BJ (cell line): Measurements from ENCODE around the gene COPZ1. TPM values are rescaled to one million over a fixed set of nuclear protein-coding genes. Genes with fewer than 3 reads are reported as not detected.

ENCODE experiments used
- CTCF ChIA-PET: fragments of 350-600 bp; formaldehyde crosslinking; extraction: SDS; loops from one replicate; lab custom pipeline; 2021; ENCODE audit warnings: antibody characterized with exemption, inconsistent platforms; lab: Yijun Ruan, JAX
- POLR2A ChIA-PET: fragments of 300-600 bp; sonication (Branson Sonifier 250); formaldehyde crosslinking; extraction: SDS; loops from one replicate; lab custom pipeline; 2021; ENCODE audit warnings: antibody characterized with exemption; lab: Charles Lee
- DNase-seq: peaks from one replicate; pipeline ENCODE4 v3.0.0-alpha.2; 2011; ENCODE audit warnings: low read depth
- H3K27me3 ChIP-seq: 2 replicates; pipeline ENCODE4 v1.6.0; 2011; ENCODE audit warnings: low read length; ENCODE audit not compliant: control insufficient read depth, insufficient read depth
- H3K36me3 ChIP-seq: 2 replicates; pipeline ENCODE4 v1.5.1; 2011; ENCODE audit warnings: low read length; ENCODE audit not compliant: control insufficient read depth, insufficient read depth
- H3K4me3 ChIP-seq: 2 replicates; pipeline ENCODE4 v1.5.1; 2011; ENCODE audit warnings: low read depth, mild to moderate bottlenecking, control low read depth, low read length
- polyA plus RNA-seq: library from polyadenylated mRNA; depleted of rRNA; stranded (reverse); fragments of >200 nt; gene quantifications from 2 replicates; pipeline ENCODE4 v1.2.3, GENCODE V29; 2011
- TF ChIP-seq, protein P1 (sequence below): IDR thresholded peaks from 2 replicates; pipeline ENCODE4 v1.5.1; 2011; ENCODE audit warnings: low read depth, mild to moderate bottlenecking, control low read depth, inconsistent platforms, low read length, moderate library complexity; ENCODE audit not compliant: insufficient read depth

Gene COPZ1
- polyA plus RNA-seq, 1 experiment = 203 TPM

DNA sequence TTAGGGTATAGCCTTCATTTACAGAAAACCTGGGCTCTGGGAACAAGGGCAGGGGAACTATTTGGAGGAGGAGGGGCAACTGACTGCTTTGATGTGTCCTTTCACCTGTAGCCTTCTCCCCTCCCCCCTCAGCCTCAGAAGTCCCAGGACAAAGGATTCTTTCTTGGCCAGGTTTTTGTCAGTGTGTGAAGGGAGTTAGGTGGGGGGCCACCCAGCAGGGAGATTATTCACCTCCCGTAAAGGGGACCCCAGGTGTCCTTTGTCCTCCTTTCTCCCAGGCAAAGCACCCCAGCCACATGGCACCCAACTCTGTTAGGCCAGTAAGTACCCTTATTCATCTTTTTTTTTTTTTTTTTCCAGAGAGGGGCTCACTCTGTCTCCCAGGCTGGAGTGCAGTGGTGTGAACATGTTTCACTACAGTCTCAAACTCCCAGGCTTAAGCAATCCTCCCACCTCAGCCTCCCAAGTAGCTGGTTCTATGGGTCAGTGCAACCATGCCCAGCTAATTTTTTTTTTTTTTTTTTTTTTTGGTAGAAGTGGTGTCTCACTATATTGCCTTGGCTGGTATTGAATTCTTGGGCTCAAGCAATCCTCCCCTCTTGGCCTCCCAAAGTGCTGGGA lies 23.4 kb upstream of the COPZ1 start:
- CTCF ChIA-PET = interaction anchor here (0.6 to 3.5 kb wide), 19 partner anchors 8 to 98 kb away, joined by 3 to 17 read pairs (median 4); partner anchors contain the start of genes CBX5, COPZ1 and HNRNPA1
- TF ChIP-seq, protein P1, sequence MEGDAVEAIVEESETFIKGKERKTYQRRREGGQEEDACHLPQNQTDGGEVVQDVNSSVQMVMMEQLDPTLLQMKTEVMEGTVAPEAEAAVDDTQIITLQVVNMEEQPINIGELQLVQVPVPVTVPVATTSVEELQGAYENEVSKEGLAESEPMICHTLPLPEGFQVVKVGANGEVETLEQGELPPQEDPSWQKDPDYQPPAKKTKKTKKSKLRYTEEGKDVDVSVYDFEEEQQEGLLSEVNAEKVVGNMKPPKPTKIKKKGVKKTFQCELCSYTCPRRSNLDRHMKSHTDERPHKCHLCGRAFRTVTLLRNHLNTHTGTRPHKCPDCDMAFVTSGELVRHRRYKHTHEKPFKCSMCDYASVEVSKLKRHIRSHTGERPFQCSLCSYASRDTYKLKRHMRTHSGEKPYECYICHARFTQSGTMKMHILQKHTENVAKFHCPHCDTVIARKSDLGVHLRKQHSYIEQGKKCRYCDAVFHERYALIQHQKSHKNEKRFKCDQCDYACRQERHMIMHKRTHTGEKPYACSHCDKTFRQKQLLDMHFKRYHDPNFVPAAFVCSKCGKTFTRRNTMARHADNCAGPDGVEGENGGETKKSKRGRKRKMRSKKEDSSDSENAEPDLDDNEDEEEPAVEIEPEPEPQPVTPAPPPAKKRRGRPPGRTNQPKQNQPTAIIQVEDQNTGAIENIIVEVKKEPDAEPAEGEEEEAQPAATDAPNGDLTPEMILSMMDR = no peak
- DNase-seq = no peak
- H3K36me3 ChIP-seq = no peaks in the 10 kb centered on the region
- peaks cover 13% of the 10 kb centered on the region for H3K27me3 ChIP-seq
- POLR2A ChIA-PET = interaction anchor here (1.1 kb wide), 1 partner anchor 23 kb away, joined by 7 read pairs; the partner anchor contains the start of gene COPZ1
- no peak overlapping the region for H3K4me3 ChIP-seq

- POLR2A ChIA-PET = interaction anchor here (0.6 to 0.9 kb wide), 2 partner anchors 15 to 24 kb away, joined by 3 to 9 read pairs; partner anchors contain the start of genes CBX5 and HNRNPA1
- no peak for DNase-seq
- CTCF ChIA-PET = interaction anchor here (1.7 kb wide), 1 partner anchor 21 kb away, joined by 6 read pairs; the partner anchor contains the start of gene COPZ1
- H3K27me3 ChIP-seq = peaks cover 13% of the 10 kb centered on the region
- no peak overlapping the region for H3K4me3 ChIP-seq
- TF ChIP-seq, protein P1 = no peak
- no peaks in the 10 kb centered on the region for H3K36me3 ChIP-seq
Measured at GRCh38 chr12:54303640-54304039, 21.3 kb upstream of the COPZ1 start.

DNA sequence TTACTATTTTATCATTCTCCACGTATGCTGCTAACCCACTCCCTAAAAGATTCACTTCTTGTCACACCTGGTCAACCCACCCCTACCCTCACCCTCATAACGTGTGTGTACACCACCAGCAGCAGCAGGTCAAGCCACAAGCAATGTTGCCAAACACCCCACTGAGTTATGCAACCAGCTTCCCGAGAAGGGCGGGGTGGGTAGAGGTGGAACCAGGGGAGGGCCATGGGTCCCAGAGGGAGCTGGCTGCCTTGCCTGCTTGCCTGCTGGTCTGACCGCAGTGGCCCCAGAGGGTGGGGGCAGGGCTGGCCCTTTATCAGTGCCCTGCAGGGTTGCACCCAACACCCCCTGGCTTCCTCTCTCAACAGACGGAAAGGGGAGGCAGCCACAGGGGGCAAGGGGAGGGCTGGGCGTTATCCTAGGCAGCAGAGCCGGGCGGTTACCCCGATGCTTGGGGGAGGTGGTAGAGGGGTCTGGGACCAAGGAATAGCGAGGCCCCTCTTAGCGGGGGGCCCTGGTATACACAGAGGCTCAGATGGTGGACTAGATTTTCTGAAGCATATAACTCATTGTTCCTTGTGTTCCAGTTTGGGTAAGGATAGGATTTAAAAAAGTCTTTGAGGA lies 20.6 kb upstream of the COPZ1 start:
- CTCF ChIA-PET = interaction anchor here (1.7 kb wide), 1 partner anchor 21 kb away, joined by 6 read pairs; the partner anchor contains the start of gene COPZ1
- no peak for DNase-seq
- TF ChIP-seq, protein P1 = no peak
- no peaks in the 10 kb centered on the region for H3K36me3 ChIP-seq
- POLR2A ChIA-PET = interaction anchor here (0.6 to 0.9 kb wide), 2 partner anchors 15 to 24 kb away, joined by 3 to 9 read pairs; partner anchors contain the start of genes CBX5 and HNRNPA1
- no peak overlapping the region for H3K4me3 ChIP-seq
- peaks cover 10% of the 10 kb centered on the region for H3K27me3 ChIP-seq

- no peak for DNase-seq
- CTCF ChIA-PET = interaction anchor here (0.5 to 1.8 kb wide), 7 partner anchors 12 to 531 kb away, joined by 3 to 13 read pairs (median 5); partner anchors contain the start of gene COPZ1
- H3K27me3 ChIP-seq = peaks cover 4% of the 10 kb centered on the region
- TF ChIP-seq, protein P1 = no peak
- POLR2A ChIA-PET = interaction anchor here (0.6 kb wide), 1 partner anchor 1667 kb away, joined by 4 read pairs; the partner anchor contains the start of gene RAB5B
- no peak overlapping the region for H3K4me3 ChIP-seq
- H3K36me3 ChIP-seq = no peaks in the 10 kb centered on the region
Measured at GRCh38 chr12:54306925-54307741, 17.8 kb upstream of the COPZ1 start.
